Activated naive CD4-positive, alpha-beta T cell (primary cell): ENCODE results near the gene FNBP1.

Source experiments
- DNase-seq, 4 experiments: peaks; one replicate each; lab custom pipeline; 2025; lab: John Stamatoyannopoulos, UW

The FNBP1 gene

GRCh38 chr9:129875181-129875611, 167.8 kb downstream of the FNBP1 start:
- no peak for DNase-seq

GRCh38 chr9:129874261-129875101, 168.5 kb downstream of the FNBP1 start:
- no peak for DNase-seq

GRCh38 chr9:129873563-129874190, 169.3 kb downstream of the FNBP1 start:
- no peak for DNase-seq

- DNase-seq, result no peak
Measured at GRCh38 chr9:129871046-129871445, 171.9 kb downstream of the FNBP1 start.

GRCh38 chr9:129869585-129870501, 173.1 kb downstream of the FNBP1 start:
- no peak for DNase-seq

- peak; percentile 32 to 85 (median 69) for DNase-seq
Measured at GRCh38 chr9:129868872-129869486, 174.0 kb downstream of the FNBP1 start.

- no peak for DNase-seq
Measured at GRCh38 chr9:129868023-129868871, 174.7 kb downstream of the FNBP1 start.

GRCh38 chr9:129867136-129868022, 175.6 kb downstream of the FNBP1 start:
- DNase-seq, result no peak

- DNase-seq, result peak in 2 of 4 experiments; percentile 21 to 37
Measured at GRCh38 chr9:129866394-129867135, 176.4 kb downstream of the FNBP1 start.

GRCh38 chr9:129865668-129866320, 177.2 kb downstream of the FNBP1 start:
- DNase-seq, result no peak

GRCh38 chr9:129864991-129865647, 177.9 kb downstream of the FNBP1 start:
- no peak for DNase-seq

GRCh38 chr9:129863059-129863690, 179.8 kb downstream of the FNBP1 start:
- peak in 2 of 4 experiments; percentile 24 to 34 for DNase-seq

GRCh38 chr9:129861447-129861827, 181.6 kb downstream of the FNBP1 start:
- no peak for DNase-seq

GRCh38 chr9:129860653-129861446, 182.1 kb downstream of the FNBP1 start:
- DNase-seq, result no peak

GRCh38 chr9:129858167-129858962, 184.6 kb downstream of the FNBP1 start:
- DNase-seq, result no peak

- no peak for DNase-seq
Measured at GRCh38 chr9:129857207-129857606, 185.8 kb downstream of the FNBP1 start.
